Ectodermal cell (in vitro differentiated cells): ENCODE results near the gene RINT1.
"Not testable (repeated sequence)": the region's sequence is repeated elsewhere in the genome, so short reads cannot be mapped to it uniquely, and the experiment has no call there.

ENCODE experiments used
- H3K27ac ChIP-seq: 2 replicates; pipeline ENCODE4 v1.7.0; 2013; ENCODE audit warnings: mild to moderate bottlenecking, low read depth, low read length; ENCODE audit not compliant: insufficient read depth, poor library complexity, severe bottlenecking
- H3K27me3 ChIP-seq: 2 replicates; pipeline ENCODE4 v1.7.0; 2013; ENCODE audit warnings: mild to moderate bottlenecking, low read length; ENCODE audit not compliant: insufficient read depth, control insufficient read depth, poor library complexity, severe bottlenecking
- H3K36me3 ChIP-seq: one replicate; pipeline ENCODE4 v1.7.0; 2013; ENCODE audit warnings: low read length; ENCODE audit not compliant: control insufficient read depth, insufficient read depth
- H3K4me1 ChIP-seq: one replicate; pipeline ENCODE4 v1.7.0; 2013; ENCODE audit warnings: low read length; ENCODE audit not compliant: control insufficient read depth, insufficient read depth
- H3K4me3 ChIP-seq: 2 replicates; pipeline ENCODE4 v1.7.0; 2013; ENCODE audit warnings: low read depth, low read length, control low read depth; ENCODE audit not compliant: insufficient read depth
- H3K9me3 ChIP-seq: 2 replicates; pipeline ENCODE4 v1.7.0; 2013; ENCODE audit warnings: mild to moderate bottlenecking, low read length, moderate library complexity; ENCODE audit not compliant: control insufficient read depth
- WGBS, 2 experiments: methylation state at CpG; one replicate each; pipeline ENCODE4 v1.1.7; 2013; ENCODE audit warnings: missing lambda C conversion rate in 2 of 2; 5-methylcytosine and 5-hydroxymethylcytosine counted together

Gene RINT1

GRCh38 chr7:105594034-105594433 lies 62.0 kb downstream of the RINT1 start:
- Histone ChIP-seq H3K4me3 (no peak overlapping the region), H3K4me1 (no peaks in the 10 kb centered on the region), H3K27ac (no peak overlapping the region), H3K36me3 (no peaks in the 10 kb centered on the region), H3K27me3 (no peaks in the 10 kb centered on the region), H3K9me3 (no peaks in the 10 kb centered on the region)
- 84 to 93% methylated on average over 3 of the region's 3 CpGs for WGBS, 2 experiments

GRCh38 chr7:105596866-105597265 lies 64.9 kb downstream of the RINT1 start:
- H3K9me3 ChIP-seq: no peaks in the 10 kb centered on the region
- no peak overlapping the region for H3K4me3 ChIP-seq
- H3K27ac ChIP-seq: no peak overlapping the region
- no peaks in the 10 kb centered on the region for H3K4me1 ChIP-seq
- 48 to 54% methylated on average over 4 of the region's 4 CpGs for whole genome bisulfite sequencing, 2 experiments
- H3K36me3 ChIP-seq: no peaks in the 10 kb centered on the region
- H3K27me3 ChIP-seq: no peaks in the 10 kb centered on the region

- H3K4me1 ChIP-seq, H3K27me3 ChIP-seq, H3K9me3 ChIP-seq, H3K36me3 ChIP-seq, H3K27ac ChIP-seq, H3K4me3 ChIP-seq: not testable (repeated sequence)
- whole genome bisulfite sequencing, 2 experiments: 90 to 94% methylated on average over 8 of the region's 8 CpGs
Measured at GRCh38 chr7:105599080-105599479, 67.1 kb downstream of the RINT1 start.

GRCh38 chr7:105599551-105599950 lies 67.5 kb downstream of the RINT1 start:
- WGBS, 2 experiments: 89 to 92% methylated on average over 3 of the region's 3 CpGs
- Histone ChIP-seq H3K4me1 (no peaks in the 10 kb centered on the region), H3K27me3 (no peaks in the 10 kb centered on the region), H3K27ac (no peak overlapping the region), H3K36me3 (no peaks in the 10 kb centered on the region), H3K4me3 (no peak overlapping the region), H3K9me3 (no peaks in the 10 kb centered on the region)

- no peaks in the 10 kb centered on the region for H3K36me3 ChIP-seq
- no peaks in the 10 kb centered on the region for H3K9me3 ChIP-seq
- H3K27me3 ChIP-seq: no peaks in the 10 kb centered on the region
- H3K4me1 ChIP-seq: no peaks in the 10 kb centered on the region
- no peak overlapping the region for H3K4me3 ChIP-seq
- WGBS, 2 experiments: 84 to 86% methylated on average over 12 to 14 of the region's 14 CpGs
- H3K27ac ChIP-seq: no peak overlapping the region
Measured at GRCh38 chr7:105600720-105601550, 68.9 kb downstream of the RINT1 start.

GRCh38 chr7:105602325-105603305 lies 70.6 kb downstream of the RINT1 start:
- Histone ChIP-seq H3K27ac (no peak overlapping the region), H3K4me1 (peaks cover 9% of the 10 kb centered on the region), H3K4me3 (no peak overlapping the region), H3K27me3 (no peaks in the 10 kb centered on the region), H3K9me3 (no peaks in the 10 kb centered on the region), H3K36me3 (no peaks in the 10 kb centered on the region)
- WGBS, 2 experiments: 93% methylated on average over 19 of the region's 19 CpGs

- Histone ChIP-seq H3K4me1 (peaks cover 9% of the 10 kb centered on the region), H3K27me3 (no peaks in the 10 kb centered on the region), H3K36me3 (no peaks in the 10 kb centered on the region), H3K4me3 (no peak overlapping the region), H3K9me3 (no peaks in the 10 kb centered on the region), H3K27ac (no peak overlapping the region)
- WGBS, 2 experiments: 93% methylated on average over 8 of the region's 8 CpGs
Measured at GRCh38 chr7:105610165-105610930, 78.3 kb downstream of the RINT1 start.

- H3K36me3 ChIP-seq: no peaks in the 10 kb centered on the region
- no peaks in the 10 kb centered on the region for H3K9me3 ChIP-seq
- no peak overlapping the region for H3K27ac ChIP-seq
- 92 to 93% methylated on average over 16 of the region's 16 CpGs for WGBS, 2 experiments
- H3K27me3 ChIP-seq: no peaks in the 10 kb centered on the region
- peaks cover under 1% of the 10 kb centered on the region for H3K4me1 ChIP-seq
- H3K4me3 ChIP-seq: no peak overlapping the region
Measured at GRCh38 chr7:105611856-105612775, 80.1 kb downstream of the RINT1 start.

GRCh38 chr7:105612806-105613205 lies 80.8 kb downstream of the RINT1 start:
- Histone ChIP-seq H3K4me3 (no peak overlapping the region), H3K36me3 (no peaks in the 10 kb centered on the region), H3K27me3 (no peaks in the 10 kb centered on the region), H3K4me1 (no peaks in the 10 kb centered on the region), H3K27ac (no peak overlapping the region), H3K9me3 (no peaks in the 10 kb centered on the region)
- 91 to 97% methylated on average over 9 of the region's 9 CpGs for WGBS, 2 experiments
